HepG2 (cell line): Measurements from ENCODE around the gene TRIM8. TPM values are rescaled to one million over a fixed set of nuclear protein-coding genes. Genes with fewer than 3 reads are reported as not detected.

Experiments used
- ATF4 ChIP-seq, 2 experiments: fragments of 450-650 bp in 1 of 2; sonication (generic) in 1 of 2; formaldehyde crosslinking; IDR thresholded peaks; 2 replicates each; pipeline versions ENCODE4 v1.5.0 to v1.8.0; 2020 to 2022; ENCODE audit warnings: mild to moderate bottlenecking in 1 of 2, missing genetic modification reagents in 1 of 2
- BHLHE40 ChIP-seq: IDR thresholded peaks from 2 replicates; pipeline ENCODE4 v1.6.1; 2011; ENCODE audit warnings: low read length, improper control_type of control experiment
- CHD2 ChIP-seq: IDR thresholded peaks from 2 replicates; pipeline ENCODE4 v1.6.1; 2011; ENCODE audit warnings: low read depth, low read length, improper control_type of control experiment
- EZH2 ChIP-seq: conservative IDR thresholded peaks from 2 replicates; pipeline ENCODE4 v1.6.1; 2012; ENCODE audit warnings: mild to moderate bottlenecking, low read depth, low read length, moderate library complexity
- GATAD1 ChIP-seq: IDR thresholded peaks from 2 replicates; pipeline ENCODE4 v1.6.1; 2016; ENCODE audit warnings: missing genetic modification reagents, missing compliant biosample characterization
- HNRNPUL1 ChIP-seq: fragments of 200-400 bp; formaldehyde crosslinking; IDR thresholded peaks from 2 replicates; pipeline ENCODE4 v1.6.1; 2017; ENCODE audit warnings: low read depth, mild to moderate bottlenecking, low read length, moderate library complexity
- JDP2 ChIP-seq: sonication (generic); formaldehyde crosslinking; IDR thresholded peaks from 2 replicates; pipeline ENCODE4 v1.8.1; 2022; ENCODE audit warnings: missing genetic modification reagents, borderline replicate concordance
- JUNB ChIP-seq: sonication (generic); formaldehyde crosslinking; IDR thresholded peaks from 2 replicates; pipeline ENCODE4 v1.8.0; 2022; ENCODE audit warnings: missing genetic modification reagents, mild to moderate bottlenecking, borderline replicate concordance
- KAT8 ChIP-seq: IDR thresholded peaks from 2 replicates; pipeline ENCODE4 v1.6.1; 2016; ENCODE audit warnings: missing genetic modification reagents, missing compliant biosample characterization
- LBX2 ChIP-seq: sonication (generic); formaldehyde crosslinking; IDR thresholded peaks from 2 replicates; pipeline ENCODE4 v1.5.0; 2020; ENCODE audit warnings: missing genetic modification reagents, mild to moderate bottlenecking, borderline replicate concordance
- MAX ChIP-seq: IDR thresholded peaks from 2 replicates; pipeline ENCODE4 v1.6.1; 2012; ENCODE audit warnings: inconsistent platforms
- MIER2 ChIP-seq: IDR thresholded peaks from 2 replicates; pipeline ENCODE4 v1.6.1; 2016; ENCODE audit warnings: missing biosample characterization, missing genetic modification reagents
- PHF8 ChIP-seq: sonication (generic); formaldehyde crosslinking; IDR thresholded peaks from 2 replicates; pipeline ENCODE4 v1.5.0; 2020; ENCODE audit warnings: missing genetic modification reagents
- SAFB2 ChIP-seq: sonication (generic); formaldehyde crosslinking; IDR thresholded peaks from 2 replicates; pipeline ENCODE4 v1.5.1; 2020; ENCODE audit warnings: missing genetic modification reagents, low read depth, mild to moderate bottlenecking, borderline replicate concordance
- SPEN ChIP-seq: sonication (generic); formaldehyde crosslinking; IDR thresholded peaks from 2 replicates; pipeline ENCODE4 v1.5.1; 2020; ENCODE audit warnings: low read depth, mild to moderate bottlenecking, missing genetic modification reagents
- ZBTB20 ChIP-seq: sonication (generic); formaldehyde crosslinking; IDR thresholded peaks from 2 replicates; pipeline ENCODE4 v1.8.1; 2023; ENCODE audit warnings: missing genetic modification reagents, low read depth, mild to moderate bottlenecking, borderline replicate concordance
- ZFAT ChIP-seq: sonication (generic); formaldehyde crosslinking; conservative IDR thresholded peaks from 2 replicates; pipeline ENCODE4 v1.8.1; 2023; ENCODE audit warnings: missing genetic modification reagents, inconsistent platforms
- ZNF331 ChIP-seq: sonication (generic); formaldehyde crosslinking; IDR thresholded peaks from 2 replicates; pipeline ENCODE4 v1.4.0; 2020; ENCODE audit warnings: missing genetic modification reagents
- ZNF383 ChIP-seq: sonication (generic); formaldehyde crosslinking; IDR thresholded peaks from 2 replicates; pipeline ENCODE4 v1.4.0; 2020; ENCODE audit warnings: missing genetic modification reagents, mild to moderate bottlenecking, borderline replicate concordance
- ZNF576 ChIP-seq: sonication (generic); formaldehyde crosslinking; IDR thresholded peaks from 2 replicates; pipeline ENCODE4 v1.4.0; 2020; ENCODE audit warnings: mild to moderate bottlenecking, missing genetic modification reagents
- ZNF609 ChIP-seq: sonication (generic); formaldehyde crosslinking; IDR thresholded peaks from 2 replicates; pipeline ENCODE4 v1.4.0; 2020; ENCODE audit warnings: mild to moderate bottlenecking, missing genetic modification reagents, borderline replicate concordance
- ZNF619 ChIP-seq: sonication (generic); formaldehyde crosslinking; IDR thresholded peaks from 2 replicates; pipeline ENCODE4 v1.4.0; 2020; ENCODE audit warnings: mild to moderate bottlenecking, missing genetic modification reagents
- ZSCAN30 ChIP-seq: sonication (generic); formaldehyde crosslinking; IDR thresholded peaks from 2 replicates; pipeline ENCODE4 v1.5.0; 2020; ENCODE audit warnings: mild to moderate bottlenecking, missing genetic modification reagents
- polyA plus RNA-seq, 8 experiments: library from polyadenylated mRNA; depleted of rRNA in 3 of 8; stranded (reverse) in 7 of 8; unstranded in 1 of 8; fragments of >200 nt; fragmentation: Illumina TruSeq in 4 of 8; extraction: Trizol in 4 of 8; gene quantifications; 2 replicates each; pipeline versions ENCODE4 v1.2.1 to v1.2.3, GENCODE V29; 2011 to 2016; ENCODE audit warnings: low read depth in 4 of 8, missing spikeins in 1 of 8, mixed read lengths in 1 of 8; ENCODE audit not compliant: insufficient read depth in 1 of 8
- total RNA-seq, 5 experiments: library from RNA; depleted of rRNA; stranded (reverse); fragments of >200 nt; fragmentation: Illumina TruSeq; extraction: Trizol; gene quantifications; 2 replicates each; pipeline ENCODE4 v1.2.3, GENCODE V29; 2016; ENCODE audit warnings: low read depth in 1 of 5

The TRIM8 gene
- total and polyA plus RNA-seq, 2 of the 13 experiments (the other 11 are each of a cell fraction or from before 2014, with no cell fraction given) = 38.9 to 66.5 TPM

GRCh38 chr10:102599565-102600327 lies 44.5 kb upstream of the TRIM8 start (continued):
- TF ChIP-seq MAX = peak; percentile 65; the same call in 1 of the 2 replicates
- no peak for TF ChIP-seq LBX2 (CRISPR knock-in tag)
- peak; percentile 81 for TF ChIP-seq ZNF609 (CRISPR knock-in tag)
- TF ChIP-seq ZNF619 = 0 out of 2 replicates have a peak, but pooled peaks have one; percentile 44
- TF ChIP-seq SPEN (CRISPR knock-in tag) = peak; percentile 80
- TF ChIP-seq ZNF383 (CRISPR knock-in tag) = no peak
- TF ChIP-seq GATAD1 (CRISPR knock-in tag) = peak; percentile 16; the same call in 1 of the 2 replicates
- peak; percentile 75 for TF ChIP-seq KAT8 (CRISPR knock-in tag)
- TF ChIP-seq ZBTB20 (CRISPR knock-in tag) = 0 out of 2 replicates have a peak, but pooled peaks have one; percentile 24
- no peak for TF ChIP-seq HNRNPUL1
- TF ChIP-seq PHF8 (CRISPR knock-in tag) = peak; percentile 23; the same call in 1 of the 2 replicates
- TF ChIP-seq ZNF576 (CRISPR knock-in tag) = no peak
- 0 out of 2 replicates have a peak, but pooled peaks have one; percentile 36 for TF ChIP-seq BHLHE40
- TF ChIP-seq ZFAT (CRISPR knock-in tag) = no peak
- TF ChIP-seq EZH2 = no peak
- no peak for TF ChIP-seq SAFB2 (CRISPR knock-in tag)
- no peak for TF ChIP-seq JDP2 (CRISPR knock-in tag)
- TF ChIP-seq ZSCAN30 (CRISPR knock-in tag) = no peak
- TF ChIP-seq JUNB (CRISPR knock-in tag) = no peak; the same call in 1 of the 2 replicates
- no peak for TF ChIP-seq CHD2
- TF ChIP-seq ZNF331 (CRISPR knock-in tag) = peak; percentile 65; the same call in 1 of the 2 replicates
- TF ChIP-seq MIER2 = no peak
- 0 out of 4 replicates have a peak, but pooled peaks of 1 of the 2 experiments have one; percentile 49 for TF ChIP-seq ATF4 (CRISPR knock-in tag; IDR thresholded peaks at IDR 0.05)
